Measurements from ENCODE around the gene PELI3. TPM values are rescaled to one million over a fixed set of nuclear protein-coding genes. Genes with fewer than 3 reads are reported as not detected.

PELI3 gene
- total RNA-seq, 1 donor from 2014 or later: 10.0 TPM

DNA sequence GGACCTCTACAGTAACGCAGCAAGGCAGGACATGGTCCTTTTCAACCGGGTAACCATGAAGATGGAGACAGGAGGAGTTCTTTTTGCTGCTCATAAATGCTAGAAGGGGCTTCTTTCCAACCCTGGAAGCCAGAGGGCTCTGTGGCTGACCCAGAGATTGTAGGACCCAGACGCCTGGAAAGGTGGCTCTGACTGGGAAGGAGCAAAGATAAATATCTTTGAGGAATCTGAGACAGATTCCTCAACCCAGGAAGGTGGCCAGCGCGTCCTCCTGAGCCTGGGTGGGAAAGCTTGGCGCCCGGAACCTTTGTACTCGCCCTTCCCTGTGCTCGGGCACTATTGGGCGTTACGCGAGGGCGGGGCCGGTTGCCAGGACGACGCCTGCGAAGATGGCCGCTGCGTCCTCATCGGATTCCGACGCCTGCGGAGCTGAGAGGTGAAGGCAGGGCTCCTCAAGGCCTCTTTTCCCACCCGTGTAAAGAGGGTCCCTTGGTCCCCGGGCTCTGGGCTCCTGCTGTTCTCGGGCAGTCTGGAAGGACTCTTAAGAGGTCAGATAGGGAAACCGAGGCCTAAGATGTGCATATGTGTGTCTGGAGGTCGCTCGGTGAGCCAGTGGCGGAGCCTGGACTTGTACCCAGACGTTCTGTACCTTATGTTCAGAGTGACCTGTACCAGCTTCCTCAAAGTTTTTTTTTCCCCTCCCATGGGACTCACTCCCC, 43.7 kb downstream of the PELI3 start, which contains the start of gene BBS1:
Gene BBS1, plus strand, starts transcription at position 365 of the 719 bp plus-strand sequence. Its CDS starts 25 bp downstream, at position 390.
- no peaks in the 10 kb centered on the region for H3K9me3 Mint-ChIP-seq (ENCODE audit: low read depth)
- peaks cover 10% of the 10 kb centered on the region for H3K36me3 Mint-ChIP-seq (ENCODE audit: low read depth)
- no peaks in the 10 kb centered on the region for H3K27me3 Mint-ChIP-seq (ENCODE audit: low read depth)
- TF ChIP-seq CTCF (IDR thresholded peaks at IDR 0.05): peak; percentile 2
- peak within 1 kb of the TSS; percentile 82 for H3K27ac Mint-ChIP-seq (ENCODE audit: unreplicated experiment)
- peak within 1 kb of the TSS; percentile 96 for H3K4me3 Mint-ChIP-seq (ENCODE audit: unreplicated experiment)
- H3K4me1 Mint-ChIP-seq (ENCODE audit: low read depth): peaks cover 12% of the 10 kb centered on the region
- peak; percentile 96 for DNase-seq (ENCODE audit: low spot score)

DNA sequence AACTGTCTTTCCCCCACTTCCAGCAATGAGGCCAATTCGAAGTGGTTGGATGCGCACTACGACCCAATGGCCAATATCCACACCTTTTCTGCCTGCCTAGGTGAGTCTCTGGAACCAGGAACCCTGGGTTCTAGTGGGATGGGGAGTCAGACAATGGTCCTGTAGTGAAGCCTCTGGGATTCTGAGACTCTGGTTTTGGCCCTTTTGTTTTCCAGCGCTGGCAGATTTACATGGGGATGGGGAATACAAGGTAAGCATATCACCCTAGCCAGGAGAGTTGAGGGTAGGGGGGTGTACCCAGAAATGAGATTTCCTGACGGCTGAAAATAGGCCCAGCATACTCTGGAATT, 44.3 kb downstream of the PELI3 start:
- Mint-ChIP-seq H3K4me1 (ENCODE audit: low read depth) (peaks cover 12% of the 10 kb centered on the region), H3K9me3 (ENCODE audit: low read depth) (no peaks in the 10 kb centered on the region), H3K4me3 (ENCODE audit: unreplicated experiment) (peak overlapping the region; percentile 96), H3K36me3 (ENCODE audit: low read depth) (peaks cover 10% of the 10 kb centered on the region), H3K27me3 (ENCODE audit: low read depth) (no peaks in the 10 kb centered on the region), H3K27ac (ENCODE audit: unreplicated experiment) (peak overlapping the region; percentile 82)
- no peak for TF ChIP-seq CTCF (IDR thresholded peaks at IDR 0.05)
- DNase-seq (ENCODE audit: low spot score): no peak

GRCh38 chr11:66523611-66524010, 56.9 kb downstream of the PELI3 start:
- no peak for TF ChIP-seq CTCF (IDR thresholded peaks at IDR 0.05)
- Mint-ChIP-seq H3K9me3 (ENCODE audit: low read depth) (no peaks in the 10 kb centered on the region), H3K36me3 (ENCODE audit: low read depth) (peaks cover 22% of the 10 kb centered on the region), H3K27ac (ENCODE audit: unreplicated experiment) (no peak overlapping the region), H3K4me3 (ENCODE audit: unreplicated experiment) (no peak overlapping the region), H3K4me1 (ENCODE audit: low read depth) (no peaks in the 10 kb centered on the region), H3K27me3 (ENCODE audit: low read depth) (no peaks in the 10 kb centered on the region)
- DNase-seq (ENCODE audit: low spot score): no peak

GRCh38 chr11:66524304-66525040, 57.8 kb downstream of the PELI3 start:
- H3K36me3 Mint-ChIP-seq (ENCODE audit: low read depth): peaks cover 22% of the 10 kb centered on the region
- no peak overlapping the region for H3K4me3 Mint-ChIP-seq (ENCODE audit: unreplicated experiment)

More at GRCh38 chr11:66524304-66525040, 57.8 kb downstream of the PELI3 start:
- no peaks in the 10 kb centered on the region for H3K9me3 Mint-ChIP-seq (ENCODE audit: low read depth)
- TF ChIP-seq CTCF (IDR thresholded peaks at IDR 0.05): no peak
- no peak for DNase-seq (ENCODE audit: low spot score)
- H3K27me3 Mint-ChIP-seq (ENCODE audit: low read depth): no peaks in the 10 kb centered on the region
- H3K27ac Mint-ChIP-seq (ENCODE audit: unreplicated experiment): no peak overlapping the region
- no peaks in the 10 kb centered on the region for H3K4me1 Mint-ChIP-seq (ENCODE audit: low read depth)

Other genes starting within 250 kb of the PELI3 start
- gene KLC2, start 209.2 kb upstream of the PELI3 start, total RNA-seq: 44.3 to 50.8 TPM (median 47.8 TPM) in 3 replicates
- gene RAB1B, start 198.3 kb upstream of the PELI3 start, total RNA-seq: 124 to 125 TPM (median 124 TPM) in 3 replicates
- gene CNIH2, start 188.7 kb upstream of the PELI3 start, total RNA-seq: 2.5 to 2.8 TPM (median 2.8 TPM) in 3 replicates
- 180 to 193 TPM (median 187 TPM) in 3 replicates for gene YIF1A, start 177.8 kb upstream of the PELI3 start, total RNA-seq
- 2.0 to 4.7 TPM (median 4.3 TPM) in 3 replicates for gene TMEM151A, start 175.0 kb upstream of the PELI3 start, total RNA-seq
- 44.5 to 113 TPM (median 109 TPM) in 3 replicates for gene CD248, start 149.9 kb upstream of the PELI3 start, total RNA-seq
- 7.1 to 7.7 TPM (median 7.2 TPM) in 3 replicates for gene RIN1, start 130.5 kb upstream of the PELI3 start, total RNA-seq
- 22.4 to 23.6 TPM (median 23.3 TPM) in 3 replicates for gene BRMS1, start 121.8 kb upstream of the PELI3 start, total RNA-seq
- 18.2 to 30.4 TPM (median 21.1 TPM) in 3 replicates for gene B4GAT1, start 119.3 kb upstream of the PELI3 start, total RNA-seq
- gene SLC29A2, start 95.1 kb upstream of the PELI3 start, total RNA-seq: 2.6 to 8.9 TPM (median 7.9 TPM) in 3 replicates
- gene NPAS4, start 45.9 kb upstream of the PELI3 start, total RNA-seq: 0.60 to 1.7 TPM (median 1.2 TPM) in 3 replicates
- 30.9 to 45.6 TPM (median 35.9 TPM) in 3 replicates for gene MRPL11, start 28.1 kb upstream of the PELI3 start, total RNA-seq
- 43.2 to 54.7 TPM (median 44.4 TPM) in 3 replicates for gene DPP3, start 13.5 kb downstream of the PELI3 start, total RNA-seq
- gene BBS1, start 43.7 kb downstream of the PELI3 start, total RNA-seq: 18.1 to 40.6 TPM (median 20.6 TPM) in 3 replicates
- 13.5 to 16.2 TPM (median 13.8 TPM) in 3 replicates for gene ZDHHC24, start 79.1 kb downstream of the PELI3 start, total RNA-seq
- gene ACTN3, start 80.0 kb downstream of the PELI3 start, total RNA-seq: 0.07 TPM in 1 of 3 replicates, not detected in the others
- not detected in 3 replicates for gene CTSF, start 101.7 kb downstream of the PELI3 start, total RNA-seq
- gene CCDC87, start 126.2 kb downstream of the PELI3 start, total RNA-seq: 0.23 to 0.32 TPM (median 0.27 TPM) in 3 replicates
- gene CCS, start 126.3 kb downstream of the PELI3 start, total RNA-seq: 31.0 to 34.2 TPM (median 32.3 TPM) in 3 replicates
- gene RBM14, start 149.7 kb downstream of the PELI3 start, total RNA-seq: 43.9 to 65.2 TPM (median 45.6 TPM) in 3 replicates
- 109 to 118 TPM (median 117 TPM) in 3 replicates for gene RBM4, start 171.8 kb downstream of the PELI3 start, total RNA-seq
- 19.6 to 26.3 TPM (median 22.5 TPM) in 3 replicates for gene RBM4B, start 211.0 kb downstream of the PELI3 start, total RNA-seq

Data from chondrocyte (in vitro differentiated cells).